ENCODE measurements around the gene TSPOAP1.

TSPOAP1 gene

DNA sequence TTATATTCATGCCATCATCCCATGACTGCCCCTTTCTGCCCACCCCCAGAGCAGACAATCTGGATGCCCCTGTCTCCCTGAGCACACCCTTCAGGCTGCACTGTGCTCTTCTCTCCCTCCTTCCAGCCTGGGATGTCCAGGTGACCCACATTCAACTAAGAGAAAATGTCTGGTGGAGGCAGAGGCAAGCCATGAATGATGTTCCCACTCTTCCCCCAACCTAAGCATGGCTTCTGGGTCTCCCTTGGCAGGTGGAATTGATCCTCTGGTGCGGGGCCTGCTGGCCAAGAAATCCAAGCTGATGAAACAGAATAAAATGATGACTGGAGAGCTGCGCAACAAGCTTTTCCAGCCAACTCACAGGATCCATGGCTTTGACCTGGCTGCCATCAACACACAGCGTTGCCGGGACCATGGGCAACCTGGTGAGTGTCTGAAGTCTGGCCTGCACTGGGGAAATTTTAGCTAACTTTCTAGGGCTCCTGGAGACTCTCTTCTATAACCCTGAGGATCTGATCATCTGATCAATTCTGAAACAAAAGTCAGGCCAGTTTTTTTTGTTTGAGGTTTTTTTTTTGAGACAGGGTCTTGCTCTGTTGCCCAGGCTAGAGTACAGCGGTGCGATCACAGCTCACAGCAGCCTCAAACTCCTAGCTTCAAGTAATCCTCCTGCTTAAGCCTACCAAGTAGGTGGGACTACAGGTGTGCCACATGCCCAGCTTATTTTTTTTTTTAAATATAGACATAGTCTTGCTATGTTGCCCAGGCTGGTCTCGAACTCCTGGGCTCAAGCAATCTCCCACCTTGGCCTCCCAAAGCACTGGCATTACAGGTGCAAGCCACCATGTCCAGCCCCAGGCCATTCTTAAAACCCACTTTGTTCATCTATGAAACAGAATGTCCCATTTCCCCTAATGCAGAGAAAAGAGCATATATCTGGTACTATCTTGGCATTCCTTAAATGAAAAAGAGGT, 62.4 kb downstream of the TSPOAP1 start:
- no peak for TF ChIP-seq JUND (IDR thresholded peaks at IDR 0.05; ENCODE audit: low read depth)
- no peak for DNase-seq (ENCODE audit: low read depth in 1 of 2, low spot score in 1 of 2)
- in situ Hi-C loops (cut with HindIII; ENCODE audit: low pct_unique_long_range_greater_than_20kb, low sequenced_read_pairs), result no loop called here

GRCh38 chr17:58265271-58265670, 63.3 kb downstream of the TSPOAP1 start:
- DNase-seq (ENCODE audit: low read depth in 1 of 2, low spot score in 1 of 2), result no peak
- in situ Hi-C loops (cut with HindIII; ENCODE audit: low pct_unique_long_range_greater_than_20kb, low sequenced_read_pairs), result no loop called here
- no peak for TF ChIP-seq JUND (IDR thresholded peaks at IDR 0.05; ENCODE audit: low read depth)

DNA sequence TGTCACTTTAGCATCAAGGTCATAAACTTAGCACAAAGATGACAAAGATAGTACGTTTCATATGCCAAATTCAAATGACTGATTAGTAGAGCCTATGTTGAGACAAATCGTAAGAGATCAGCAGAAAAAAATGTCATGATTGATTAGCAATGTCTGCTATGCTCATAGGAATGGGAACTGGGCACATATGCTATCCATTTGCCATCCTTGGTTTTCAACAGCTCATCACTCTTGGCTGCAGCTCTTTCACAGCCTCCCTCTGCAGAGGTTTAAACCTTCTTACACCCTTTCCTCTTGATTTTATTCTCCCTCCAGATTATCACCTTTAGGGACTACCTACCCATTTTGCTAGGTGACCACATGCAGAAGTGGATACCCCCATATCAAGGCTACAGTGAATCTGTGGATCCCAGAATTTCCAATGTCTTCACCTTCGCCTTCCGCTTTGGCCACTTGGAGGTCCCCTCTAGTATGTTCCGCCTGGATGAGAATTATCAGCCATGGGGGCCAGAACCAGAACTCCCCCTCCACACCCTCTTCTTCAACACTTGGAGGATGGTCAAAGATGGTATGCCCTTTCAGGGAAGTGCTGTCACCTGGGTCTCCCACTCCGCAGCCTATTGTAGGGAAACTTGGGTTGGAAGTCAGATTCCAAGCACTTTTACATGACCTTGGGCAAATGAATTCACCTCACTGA, 64.0 kb downstream of the TSPOAP1 start:
- no peak for TF ChIP-seq JUND (IDR thresholded peaks at IDR 0.05; ENCODE audit: low read depth)
- in situ Hi-C loops (cut with HindIII; ENCODE audit: low pct_unique_long_range_greater_than_20kb, low sequenced_read_pairs), result no loop called here
- DNase-seq (ENCODE audit: low read depth in 1 of 2, low spot score in 1 of 2), result no peak

DNA sequence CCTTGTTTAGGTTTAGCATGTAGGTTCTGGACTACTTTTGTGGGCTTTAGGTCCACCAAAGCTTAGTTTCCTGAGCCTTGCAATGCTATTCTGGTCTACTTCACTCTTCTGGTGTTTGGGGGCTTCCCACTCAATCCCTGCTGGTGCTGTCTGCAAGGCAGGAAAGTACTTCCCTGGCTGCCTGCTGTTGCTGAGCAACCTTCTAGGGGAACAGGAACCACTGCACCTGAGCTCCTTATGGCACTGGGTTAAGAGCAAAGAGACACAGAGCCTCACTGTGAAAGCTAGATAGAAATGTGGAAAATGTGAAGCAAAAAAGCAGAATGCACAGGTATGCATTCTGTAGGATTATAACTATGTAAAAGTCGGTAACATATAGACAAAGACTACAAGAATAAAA, 64.8 kb downstream of the TSPOAP1 start:
- TF ChIP-seq JUND (IDR thresholded peaks at IDR 0.05; ENCODE audit: low read depth), result no peak
- in situ Hi-C loops (cut with HindIII; ENCODE audit: low pct_unique_long_range_greater_than_20kb, low sequenced_read_pairs), result no loop called here

DNA sequence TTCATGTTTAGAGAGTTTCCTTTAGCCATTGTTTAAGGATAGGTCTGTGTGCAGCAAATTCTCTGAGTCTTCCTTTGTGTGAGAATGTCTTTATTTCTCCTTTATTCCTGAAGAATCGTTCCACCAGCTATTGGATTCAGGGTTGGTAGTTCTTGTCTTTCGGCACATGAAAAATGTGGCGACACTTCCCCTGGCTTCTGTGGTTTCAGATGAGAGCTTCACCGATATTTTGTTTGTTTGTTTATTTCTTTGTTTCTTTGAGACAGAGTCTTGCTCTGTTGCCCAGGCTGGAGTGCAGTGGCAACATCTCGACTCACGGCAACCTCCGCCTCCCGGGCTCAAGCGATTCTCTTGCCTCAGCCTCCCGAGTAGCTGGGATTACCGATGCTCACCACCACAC, 66.4 kb downstream of the TSPOAP1 start:
- in situ Hi-C loops (cut with HindIII; ENCODE audit: low pct_unique_long_range_greater_than_20kb, low sequenced_read_pairs), result no loop called here
- TF ChIP-seq JUND (IDR thresholded peaks at IDR 0.05; ENCODE audit: low read depth), result no peak
- DNase-seq (ENCODE audit: low read depth in 1 of 2, low spot score in 1 of 2), result no peak

More for the DNA sequence above, 64.8 kb downstream of the TSPOAP1 start:
- DNase-seq (ENCODE audit: low read depth in 1 of 2, low spot score in 1 of 2), result no peak

- DNase-seq (ENCODE audit: low read depth in 1 of 2, low spot score in 1 of 2), result peak in 1 of 2 experiments; percentile 28
- TF ChIP-seq JUND (IDR thresholded peaks at IDR 0.05; ENCODE audit: low read depth), result no peak
- in situ Hi-C loops (cut with HindIII; ENCODE audit: low pct_unique_long_range_greater_than_20kb, low sequenced_read_pairs), result no loop called here
These were observed 73.8 kb downstream of the TSPOAP1 start for GRCh38 chr17:58254803-58255202.

- in situ Hi-C loops (cut with HindIII; ENCODE audit: low pct_unique_long_range_greater_than_20kb, low sequenced_read_pairs), result no loop called here
- no peak for TF ChIP-seq JUND (IDR thresholded peaks at IDR 0.05; ENCODE audit: low read depth)
- no peak for DNase-seq (ENCODE audit: low read depth in 1 of 2, low spot score in 1 of 2)
These were observed 75.5 kb downstream of the TSPOAP1 start for GRCh38 chr17:58253082-58253481.

GRCh38 chr17:58252141-58252540, 76.5 kb downstream of the TSPOAP1 start:
- no peak for DNase-seq (ENCODE audit: low read depth in 1 of 2, low spot score in 1 of 2)
- no peak for TF ChIP-seq JUND (IDR thresholded peaks at IDR 0.05; ENCODE audit: low read depth)
- in situ Hi-C loops (cut with HindIII; ENCODE audit: low pct_unique_long_range_greater_than_20kb, low sequenced_read_pairs), result no loop called here
